ENCODE results near the gene NCKAP1.

- TF ChIP-seq POLR2AphosphoS5 (IDR thresholded peaks at IDR 0.05; ENCODE audit: low read depth, low read length) (no peak), POLR2A (IDR thresholded peaks at IDR 0.05; ENCODE audit: low read depth, low read length) (no peak)
These were observed 3.5 kb downstream of the NCKAP1 start for GRCh38 chr2:183034806-183035205.
